Measurements from ENCODE around the gene RAB6B.

GRCh38 chr3:133930341-133930933 lies 34.8 kb upstream of the RAB6B start:
- TF ChIP-seq ZC3H10 (CRISPR knock-in tag; IDR thresholded peaks at IDR 0.05) (no peak), SNAI2 (CRISPR knock-in tag; IDR thresholded peaks at IDR 0.05) (no peak), ISL1 (CRISPR knock-in tag; IDR thresholded peaks at IDR 0.05) (no peak), GLIS3 (CRISPR knock-in tag; IDR thresholded peaks at IDR 0.05) (no peak), ESRRG (CRISPR knock-in tag; IDR thresholded peaks at IDR 0.05) (no peak)

All from SK-N-SH treated with all-trans-retinoic acid at 6 μM for 48 hours (cell line).